ENCODE measurements around the gene TENM4. TPM values are rescaled to one million over a fixed set of nuclear protein-coding genes. Genes with fewer than 3 reads are reported as not detected.

Gene TENM4
- polyA plus RNA-seq, 2 of the 4 experiments (the other 2 are of a cell fraction), result 0.06 to 0.31 TPM

DNA sequence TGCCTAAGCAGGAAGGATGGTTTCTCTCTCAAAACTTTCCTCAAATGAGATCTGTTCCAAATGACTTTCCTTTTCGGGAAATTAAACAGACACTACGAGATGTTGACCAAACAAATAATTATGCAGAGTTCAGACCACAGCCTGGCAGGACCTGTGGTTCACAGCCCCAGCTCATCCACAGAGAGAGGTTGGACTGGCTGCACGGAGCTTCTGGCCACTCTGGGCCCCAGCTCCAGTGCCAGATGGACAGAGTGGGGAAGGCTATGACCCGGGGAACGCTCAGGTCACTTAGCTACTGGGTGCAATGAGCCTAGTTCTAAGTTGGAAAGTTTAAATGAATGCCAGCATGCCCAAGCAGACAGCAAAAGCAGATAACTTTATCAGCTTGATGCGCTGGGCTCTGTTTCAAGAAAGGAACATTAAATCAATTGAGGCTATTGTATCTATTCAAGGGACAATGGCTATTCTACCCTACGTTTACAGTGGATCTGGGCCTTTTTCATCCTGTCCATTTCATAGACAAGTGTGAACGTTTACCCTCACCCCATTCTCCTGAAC is 710.5 kb downstream of the TENM4 start:
- ATAC-seq, result no peak
- Histone ChIP-seq H3K4me1 (no peaks in the 10 kb centered on the region), H3K27ac (no peak overlapping the region), H3K4me3 (no peak overlapping the region), H3K9me3 (no peaks in the 10 kb centered on the region), H3K4me2 (no peak overlapping the region)
- 26% methylated on average over 7 of the region's 8 CpGs for WGBS (ENCODE audit: missing lambda C conversion rate)
- FAIRE-seq, result no peak
- no peak for DNase-seq (ENCODE audit: low read depth in 1 of 2, low spot score in 1 of 2)
- POLR2A ChIA-PET, result no interaction called here
- TF ChIP-seq, protein P1, sequence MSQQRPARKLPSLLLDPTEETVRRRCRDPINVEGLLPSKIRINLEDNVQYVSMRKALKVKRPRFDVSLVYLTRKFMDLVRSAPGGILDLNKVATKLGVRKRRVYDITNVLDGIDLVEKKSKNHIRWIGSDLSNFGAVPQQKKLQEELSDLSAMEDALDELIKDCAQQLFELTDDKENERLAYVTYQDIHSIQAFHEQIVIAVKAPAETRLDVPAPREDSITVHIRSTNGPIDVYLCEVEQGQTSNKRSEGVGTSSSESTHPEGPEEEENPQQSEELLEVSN (IDR thresholded peaks at IDR 0.05; ENCODE audit: borderline replicate concordance, low read depth), result no peak
- no peak for TF ChIP-seq HES2 (IDR thresholded peaks at IDR 0.05)
- TF ChIP-seq CHD2 (IDR thresholded peaks at IDR 0.05; ENCODE audit: low read length, partially characterized antibody), result no peak
- TF ChIP-seq CHD4 (IDR thresholded peaks at IDR 0.05; ENCODE audit: borderline replicate concordance), result no peak
- no peak for TF ChIP-seq JUNB (IDR thresholded peaks at IDR 0.05)
- no peak for TF ChIP-seq SMC3 (IDR thresholded peaks at IDR 0.05)
- CTCF ChIA-PET, result interaction anchor here (1.0 to 1.2 kb wide), 2 partner anchors 11 to 34 kb away, joined by 3 to 5 read pairs; no protein-coding TSS in a partner anchor

GRCh38 chr11:78727816-78728215 is 713.0 kb downstream of the TENM4 start:
- CTCF ChIA-PET, result interaction anchor here (1.0 to 1.6 kb wide), 3 partner anchors 9 to 81 kb away, joined by 3 to 7 read pairs (median 3); no protein-coding TSS in a partner anchor
- DNase-seq (ENCODE audit: low read depth in 1 of 2, low spot score in 1 of 2) (no peak), FAIRE-seq (no peak), ATAC-seq (no peak)
- H3K4me2 ChIP-seq, result no peak overlapping the region
- H3K4me3 ChIP-seq, result no peak overlapping the region
- no peak overlapping the region for H3K27ac ChIP-seq
- TF ChIP-seq CHD2 (IDR thresholded peaks at IDR 0.05; ENCODE audit: low read length, partially characterized antibody), result no peak
- TF ChIP-seq CBX2 (IDR thresholded peaks at IDR 0.05; ENCODE audit: borderline replicate concordance, low read depth), result no peak
- no peak for TF ChIP-seq TFCP2L1 (CRISPR knock-in tag; IDR thresholded peaks at IDR 0.05)
- TF ChIP-seq FOSL2 (IDR thresholded peaks at IDR 0.05), result no peak
- TF ChIP-seq FOSL2 (CRISPR knock-in tag; IDR thresholded peaks at IDR 0.05), result no peak
- TF ChIP-seq, protein P1 (IDR thresholded peaks at IDR 0.05; ENCODE audit: borderline replicate concordance, low read depth), result no peak
- TF ChIP-seq RCOR1 (IDR thresholded peaks at IDR 0.05; ENCODE audit: low read depth, low read length), result no peak
- TF ChIP-seq KDM5A (IDR thresholded peaks at IDR 0.05), result no peak
- TF ChIP-seq, protein P2, sequence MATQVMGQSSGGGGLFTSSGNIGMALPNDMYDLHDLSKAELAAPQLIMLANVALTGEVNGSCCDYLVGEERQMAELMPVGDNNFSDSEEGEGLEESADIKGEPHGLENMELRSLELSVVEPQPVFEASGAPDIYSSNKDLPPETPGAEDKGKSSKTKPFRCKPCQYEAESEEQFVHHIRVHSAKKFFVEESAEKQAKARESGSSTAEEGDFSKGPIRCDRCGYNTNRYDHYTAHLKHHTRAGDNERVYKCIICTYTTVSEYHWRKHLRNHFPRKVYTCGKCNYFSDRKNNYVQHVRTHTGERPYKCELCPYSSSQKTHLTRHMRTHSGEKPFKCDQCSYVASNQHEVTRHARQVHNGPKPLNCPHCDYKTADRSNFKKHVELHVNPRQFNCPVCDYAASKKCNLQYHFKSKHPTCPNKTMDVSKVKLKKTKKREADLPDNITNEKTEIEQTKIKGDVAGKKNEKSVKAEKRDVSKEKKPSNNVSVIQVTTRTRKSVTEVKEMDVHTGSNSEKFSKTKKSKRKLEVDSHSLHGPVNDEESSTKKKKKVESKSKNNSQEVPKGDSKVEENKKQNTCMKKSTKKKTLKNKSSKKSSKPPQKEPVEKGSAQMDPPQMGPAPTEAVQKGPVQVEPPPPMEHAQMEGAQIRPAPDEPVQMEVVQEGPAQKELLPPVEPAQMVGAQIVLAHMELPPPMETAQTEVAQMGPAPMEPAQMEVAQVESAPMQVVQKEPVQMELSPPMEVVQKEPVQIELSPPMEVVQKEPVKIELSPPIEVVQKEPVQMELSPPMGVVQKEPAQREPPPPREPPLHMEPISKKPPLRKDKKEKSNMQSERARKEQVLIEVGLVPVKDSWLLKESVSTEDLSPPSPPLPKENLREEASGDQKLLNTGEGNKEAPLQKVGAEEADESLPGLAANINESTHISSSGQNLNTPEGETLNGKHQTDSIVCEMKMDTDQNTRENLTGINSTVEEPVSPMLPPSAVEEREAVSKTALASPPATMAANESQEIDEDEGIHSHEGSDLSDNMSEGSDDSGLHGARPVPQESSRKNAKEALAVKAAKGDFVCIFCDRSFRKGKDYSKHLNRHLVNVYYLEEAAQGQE (IDR thresholded peaks at IDR 0.05), result no peak
- TF ChIP-seq CBX8 (IDR thresholded peaks at IDR 0.05), result no peak
- TF ChIP-seq EP300 (IDR thresholded peaks at IDR 0.05), result no peak
- no peak for TF ChIP-seq NFE2L2 (conservative IDR thresholded peaks at IDR 0.05; ENCODE audit: low read length)
- no peak for TF ChIP-seq MAFK (IDR thresholded peaks at IDR 0.05; ENCODE audit: partially characterized antibody)
- no peak for TF ChIP-seq USF2 (IDR thresholded peaks at IDR 0.05)
- no peak for TF ChIP-seq SMC3 (IDR thresholded peaks at IDR 0.05)
- TF ChIP-seq, protein P3, sequence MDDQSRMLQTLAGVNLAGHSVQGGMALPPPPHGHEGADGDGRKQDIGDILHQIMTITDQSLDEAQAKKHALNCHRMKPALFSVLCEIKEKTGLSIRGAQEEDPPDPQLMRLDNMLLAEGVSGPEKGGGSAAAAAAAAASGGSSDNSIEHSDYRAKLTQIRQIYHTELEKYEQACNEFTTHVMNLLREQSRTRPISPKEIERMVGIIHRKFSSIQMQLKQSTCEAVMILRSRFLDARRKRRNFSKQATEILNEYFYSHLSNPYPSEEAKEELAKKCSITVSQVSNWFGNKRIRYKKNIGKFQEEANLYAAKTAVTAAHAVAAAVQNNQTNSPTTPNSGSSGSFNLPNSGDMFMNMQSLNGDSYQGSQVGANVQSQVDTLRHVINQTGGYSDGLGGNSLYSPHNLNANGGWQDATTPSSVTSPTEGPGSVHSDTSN (IDR thresholded peaks at IDR 0.05), result no peak
- no peak for TF ChIP-seq NPAS2 (CRISPR knock-in tag; IDR thresholded peaks at IDR 0.05; ENCODE audit: borderline replicate concordance)
- no peaks in the 10 kb centered on the region for H3K9me3 ChIP-seq
- H3K4me1 ChIP-seq, result no peaks in the 10 kb centered on the region
- 48% methylated on average over 5 of the region's 5 CpGs for WGBS (ENCODE audit: missing lambda C conversion rate)
- POLR2A ChIA-PET, result no interaction called here
